Stimulated activated CD8-positive, alpha-beta memory T cell treated with anti-CD3 and anti-CD28 coated beads, Interleukin-4, amount 100 ng/mL, for 4 hours (primary cell): ENCODE measurements around the gene IMPDH2.

Experiments used
- DNase-seq, 2 donors: peaks; one replicate each; pipeline ENCODE4 v3.0.0-alpha.2; 2020; ENCODE audit warnings: low read depth in 2 of 2, low spot score in 1 of 2

IMPDH2 gene

GRCh38 chr3:48984663-48985062, 44.5 kb downstream of the IMPDH2 start:
- no peak for DNase-seq

- DNase-seq: no peak
Observed at GRCh38 chr3:48983096-48983495, 46.1 kb downstream of the IMPDH2 start.

- DNase-seq: no peak
Observed at GRCh38 chr3:48982686-48983085, 46.5 kb downstream of the IMPDH2 start.

GRCh38 chr3:48982016-48982415, 47.2 kb downstream of the IMPDH2 start:
- DNase-seq: no peak

GRCh38 chr3:48980295-48980694, 48.9 kb downstream of the IMPDH2 start:
- DNase-seq: no peak

GRCh38 chr3:48979451-48979850, 49.7 kb downstream of the IMPDH2 start:
- no peak for DNase-seq
